Prostate gland (tissue), 2 donors: ENCODE data around the gene FAM72B. TPM values are rescaled to one million over a fixed set of nuclear protein-coding genes. Genes with fewer than 3 reads are reported as not detected.
"Not testable (repeated sequence)": the region's sequence is repeated elsewhere in the genome, so short reads cannot be mapped to it uniquely, and the experiment has no call there.

Experiments used
- DNase-seq: peaks from one replicate; pipeline ENCODE4 v3.0.0-alpha.2; 2019; ENCODE audit warnings: low spot score
- H3K27ac ChIP-seq, 2 donors: fragments of 200-600 bp; sonication (generic); 2 replicates each; pipeline ENCODE4 v1.5.1; 2017 to 2019
- H3K27me3 ChIP-seq: fragments of 200-600 bp; sonication (generic); replicated peaks from 2 replicates; pipeline ENCODE4 v1.5.1; 2019; ENCODE audit not compliant: insufficient read depth
- H3K36me3 ChIP-seq, 2 donors: fragments of 200-600 bp; sonication (generic); 1 replicate in 1 of 2; 2 replicates in 1 of 2; pipeline versions ENCODE4 v1.5.1 to v1.8.1; 2017 to 2019
- H3K4me1 ChIP-seq: fragments of 200-600 bp; sonication (generic); replicated peaks from 2 replicates; pipeline ENCODE4 v1.5.1; 2019
- H3K4me3 ChIP-seq, 2 donors: fragments of 200-600 bp; sonication (generic); 2 replicates each; pipeline ENCODE4 v1.5.1; 2017 to 2019
- H3K9me3 ChIP-seq: fragments of 200-600 bp; sonication (generic); 2 replicates; pipeline ENCODE4 v1.5.1; 2017
- WGBS: methylation state at CpG from one replicate; pipeline ENCODE4 v1.1.5; 2018; 5-methylcytosine and 5-hydroxymethylcytosine counted together
- intact Hi-C: fragments of 100-400 bp; cut with DNase I; formaldehyde crosslinking; loops from one replicate; pipeline ENCODE4 v1.14.2; 2022
- total RNA-seq, 2 donors: library from RNA; depleted of rRNA; stranded (reverse); fragments of >200 nt; gene quantifications; one replicate each; pipeline ENCODE4 v1.1.0, GENCODE V29; 2016

FAM72B gene
- total RNA-seq, 2 donors from 2014 or later: 0.46 to 0.97 TPM

DNA sequence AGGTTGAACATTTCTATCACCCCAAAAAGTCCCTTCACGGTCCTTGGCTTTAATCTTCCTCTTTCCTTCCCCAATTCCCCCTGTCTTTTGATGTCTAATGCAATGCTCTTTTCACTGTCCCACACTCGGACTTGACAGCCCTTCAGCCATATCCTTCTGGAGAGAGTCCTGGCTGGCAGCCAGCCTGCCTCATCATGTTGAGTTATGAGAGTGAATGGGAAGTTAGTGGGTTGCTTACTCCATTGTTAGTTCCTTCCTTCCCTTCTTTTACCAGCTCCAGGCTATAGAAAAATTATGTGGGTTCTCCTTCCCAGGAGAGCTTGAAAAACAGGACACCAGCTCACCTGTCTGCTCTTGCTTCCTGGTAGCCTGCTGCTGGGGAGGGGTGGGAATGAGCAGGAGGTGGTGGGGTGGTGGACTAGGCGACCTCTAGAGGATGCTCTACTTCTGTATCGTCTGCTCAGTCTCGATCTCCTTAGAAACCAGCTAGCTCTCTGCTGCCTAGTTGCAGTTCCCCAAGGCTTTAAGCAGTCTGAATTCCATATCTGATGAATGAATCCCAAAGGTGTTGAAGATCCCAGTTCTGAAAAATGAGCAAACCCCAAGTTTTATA, 30.5 kb upstream of the FAM72B start:
- H3K4me1 ChIP-seq, H3K27me3 ChIP-seq, DNase-seq, H3K36me3 ChIP-seq, intact Hi-C loops, H3K9me3 ChIP-seq, H3K4me3 ChIP-seq, H3K27ac ChIP-seq: not testable (repeated sequence)
- 40% methylated on average over 1 of the region's 5 CpGs for WGBS

DNA sequence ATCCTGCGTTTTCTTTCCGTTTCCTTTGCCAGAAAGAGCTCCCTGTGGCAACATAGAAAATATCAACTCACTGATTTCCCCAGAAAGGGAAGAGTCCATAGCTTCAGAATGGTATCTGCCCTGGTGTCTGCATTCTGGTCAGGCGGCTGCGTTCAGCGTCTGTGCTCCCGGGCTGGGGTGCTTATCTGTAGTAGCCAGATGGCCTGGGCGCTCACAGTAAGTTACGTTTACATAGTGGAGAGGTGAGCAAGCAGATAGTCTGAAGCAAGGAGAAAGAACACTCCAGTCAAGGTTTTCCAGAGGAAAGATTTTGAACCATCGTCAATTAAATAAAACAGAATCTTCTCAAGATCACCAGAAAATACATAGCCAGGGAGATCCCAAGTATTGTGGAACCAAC, 29.4 kb upstream of the FAM72B start:
- H3K4me3 ChIP-seq, H3K4me1 ChIP-seq, H3K36me3 ChIP-seq, H3K9me3 ChIP-seq, H3K27ac ChIP-seq, H3K27me3 ChIP-seq, DNase-seq, intact Hi-C loops: not testable (repeated sequence)
- WGBS: 95% methylated on average over 4 of the region's 9 CpGs

DNA sequence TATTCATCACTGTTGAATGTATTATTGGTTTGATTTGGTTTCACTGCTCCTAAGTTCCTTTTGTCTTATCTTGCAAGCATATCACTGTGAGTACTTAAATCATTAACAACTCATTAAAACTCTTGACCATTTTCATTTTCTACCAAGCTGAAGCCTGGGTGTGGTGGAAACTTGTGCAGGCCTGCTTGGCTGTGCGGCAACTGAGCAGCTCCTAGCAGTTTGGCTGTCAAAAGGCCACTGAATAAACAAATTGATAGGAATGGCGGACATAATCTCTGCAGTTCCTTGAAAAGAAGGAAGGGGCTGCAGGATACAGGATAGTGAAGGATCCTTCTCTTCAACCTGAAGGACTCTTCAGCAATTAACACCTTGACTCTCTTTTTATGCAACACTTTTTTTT, 26.6 kb upstream of the FAM72B start:
- H3K27me3 ChIP-seq, H3K36me3 ChIP-seq, intact Hi-C loops, H3K27ac ChIP-seq, H3K4me1 ChIP-seq, H3K9me3 ChIP-seq, H3K4me3 ChIP-seq, DNase-seq: not testable (repeated sequence)
- WGBS: 44% methylated on average over 2 of the region's 2 CpGs

DNA sequence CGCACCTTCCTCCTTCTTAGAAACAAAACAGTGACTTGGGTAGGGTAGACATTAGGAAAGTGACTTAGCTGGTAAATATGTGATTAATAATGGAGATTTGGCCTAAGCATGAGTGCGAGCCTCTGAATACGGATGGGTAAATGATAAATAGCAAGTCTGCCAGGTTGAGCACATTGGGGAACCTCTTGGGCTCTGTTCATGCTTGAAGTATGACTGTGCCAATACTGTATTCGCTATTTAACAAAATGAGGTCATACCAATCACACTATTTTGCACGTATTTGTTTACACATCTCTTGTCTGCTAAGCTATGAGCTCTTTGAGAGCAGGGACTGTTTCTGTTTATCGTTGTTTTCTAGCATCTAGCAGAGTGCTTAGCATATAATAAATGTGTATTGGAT, 24.2 kb upstream of the FAM72B start:
- H3K4me3 ChIP-seq, H3K4me1 ChIP-seq, H3K27me3 ChIP-seq, DNase-seq, H3K9me3 ChIP-seq, H3K36me3 ChIP-seq, intact Hi-C loops, H3K27ac ChIP-seq: not testable (repeated sequence)
- 91% methylated on average over 4 of the region's 6 CpGs for WGBS

DNA sequence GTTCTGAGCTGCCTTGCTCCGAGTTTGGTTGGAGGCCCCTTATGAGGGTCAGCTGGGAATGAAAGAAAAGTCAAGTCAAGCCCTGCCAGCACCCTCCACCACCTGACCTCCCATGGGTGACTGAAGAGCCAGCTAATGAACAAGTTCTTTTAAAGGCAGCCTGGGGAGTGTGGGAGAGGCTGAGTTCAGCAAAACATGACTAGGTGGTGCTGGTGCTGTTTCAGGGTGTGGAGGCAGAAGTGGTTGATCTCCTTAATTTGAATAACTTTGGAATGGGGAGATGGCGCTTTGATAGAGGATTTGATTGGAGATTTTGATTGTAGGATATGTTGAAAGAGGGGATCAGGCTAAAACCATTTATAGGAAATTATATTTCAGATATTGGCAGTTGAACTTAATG, 23.2 kb upstream of the FAM72B start:
- H3K9me3 ChIP-seq, H3K4me1 ChIP-seq, H3K4me3 ChIP-seq, H3K27me3 ChIP-seq, intact Hi-C loops, H3K27ac ChIP-seq, DNase-seq, H3K36me3 ChIP-seq: not testable (repeated sequence)
- WGBS: 100% methylated on average over 1 of the region's 2 CpGs

DNA sequence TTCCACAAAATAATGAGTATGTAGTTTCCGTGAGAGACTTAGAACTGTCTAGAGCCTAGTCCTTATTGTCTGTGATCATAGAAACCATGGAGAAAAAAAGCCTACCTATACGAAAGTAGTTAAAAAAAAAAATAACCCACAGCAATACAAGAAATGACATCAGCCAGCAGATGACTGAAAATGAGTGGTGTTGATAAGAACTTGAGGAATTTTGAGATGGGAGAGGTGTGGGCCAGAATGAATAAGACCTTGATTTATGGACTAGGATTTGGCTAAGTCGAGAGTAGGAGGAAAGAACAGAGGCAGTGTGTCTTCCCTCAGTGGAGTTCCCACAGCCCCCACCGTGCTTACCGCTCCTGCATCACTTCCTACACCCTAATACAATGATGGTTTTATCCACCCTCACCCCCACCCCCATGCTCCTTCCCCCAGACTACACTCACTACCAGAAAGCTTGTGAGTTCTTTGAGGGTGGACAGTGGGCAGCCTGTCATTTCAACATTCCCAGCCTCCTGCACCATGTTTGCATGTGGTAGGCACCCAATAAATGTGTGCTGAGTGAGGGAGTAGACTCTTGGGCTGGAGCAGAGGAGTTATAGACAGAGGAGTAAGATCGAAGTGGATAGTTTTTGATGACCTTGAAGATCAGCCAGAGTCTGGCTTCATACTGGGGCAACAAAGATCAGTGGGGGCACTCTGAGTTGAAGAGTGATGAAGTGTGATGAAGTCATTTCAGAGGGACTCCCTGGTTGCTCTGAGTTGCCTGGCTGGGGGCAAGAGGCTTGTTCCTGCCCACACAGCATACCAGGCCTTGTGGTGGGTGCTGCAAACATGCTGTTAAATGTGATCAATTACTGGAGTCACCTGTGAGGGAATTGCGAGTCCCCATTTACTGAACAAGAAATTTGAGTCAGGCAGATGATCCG, 21.9 kb upstream of the FAM72B start:
- H3K9me3 ChIP-seq, H3K27me3 ChIP-seq, H3K36me3 ChIP-seq, intact Hi-C loops, H3K4me3 ChIP-seq, H3K4me1 ChIP-seq, DNase-seq, H3K27ac ChIP-seq: not testable (repeated sequence)
- 96% methylated on average over 3 of the region's 8 CpGs for WGBS

DNA sequence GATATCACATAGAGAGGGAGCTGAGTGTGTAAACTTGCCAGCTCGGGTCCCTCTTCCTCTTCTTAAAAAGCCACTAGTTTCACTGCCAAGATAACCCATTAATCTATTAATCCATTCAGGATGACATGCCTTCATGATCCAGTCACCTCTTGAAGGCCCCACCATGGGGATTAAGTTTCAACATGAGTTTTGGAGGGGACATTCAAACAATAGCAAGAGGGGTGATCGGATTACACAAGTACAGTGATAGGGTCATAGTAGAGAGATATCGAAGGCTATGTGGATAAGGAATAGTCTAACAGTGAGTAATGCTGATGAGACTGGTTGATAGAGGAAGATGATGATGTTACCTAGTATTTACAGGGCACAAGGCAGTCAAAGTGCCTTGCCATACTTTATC, 18.8 kb upstream of the FAM72B start:
- H3K4me1 ChIP-seq, DNase-seq, H3K27me3 ChIP-seq, intact Hi-C loops, H3K4me3 ChIP-seq, H3K9me3 ChIP-seq, H3K27ac ChIP-seq, H3K36me3 ChIP-seq: not testable (repeated sequence)
- 67% methylated on average over 3 of the region's 3 CpGs for WGBS

DNA sequence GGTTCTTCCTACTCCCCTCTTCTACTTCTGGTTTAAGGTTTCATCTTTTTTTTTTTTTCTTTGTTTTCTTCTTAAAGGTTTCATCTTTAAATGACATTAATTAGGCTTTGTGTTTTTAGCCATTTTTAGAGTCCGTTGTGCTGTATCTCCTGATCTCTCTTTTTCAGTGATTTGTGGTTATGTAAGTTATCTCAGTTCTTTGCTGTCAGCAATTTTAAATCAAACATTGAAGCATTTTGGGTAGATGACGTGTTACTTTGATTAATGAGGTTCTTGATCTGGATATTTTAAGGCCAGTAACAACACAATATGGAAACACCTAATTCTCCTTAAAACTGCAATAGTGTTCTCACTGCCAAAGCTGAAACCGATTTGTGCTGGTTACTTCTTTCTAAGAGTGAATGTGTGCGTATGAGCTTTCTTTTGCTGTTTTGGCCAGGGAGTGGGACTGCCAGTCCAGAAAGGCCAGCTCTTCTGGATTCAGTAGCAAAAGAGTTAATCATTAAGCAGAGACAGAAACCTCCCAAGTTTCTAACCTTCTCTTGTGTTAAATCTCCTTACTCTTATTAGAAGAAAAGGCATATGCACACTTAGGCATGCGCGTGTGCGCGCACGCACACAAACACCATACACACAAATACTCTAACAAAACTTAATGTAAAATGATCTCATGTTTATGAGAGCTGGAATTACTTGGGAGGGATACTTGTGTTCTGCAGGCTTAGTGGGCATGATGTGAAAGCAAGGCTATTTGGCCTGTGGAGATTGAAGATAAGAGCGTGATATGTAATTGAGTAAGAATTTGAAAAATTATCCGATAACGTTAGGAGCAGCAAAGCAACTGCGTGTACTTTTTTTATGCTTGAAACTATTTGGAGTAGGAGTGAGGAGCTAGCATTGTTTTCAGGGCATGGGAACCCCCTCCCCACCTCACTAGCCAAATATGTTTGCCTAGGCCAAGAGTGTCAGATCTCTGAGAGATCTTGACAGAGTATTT, 17.1 kb upstream of the FAM72B start:
- H3K9me3 ChIP-seq, H3K27ac ChIP-seq, H3K27me3 ChIP-seq, H3K4me1 ChIP-seq, DNase-seq, H3K36me3 ChIP-seq, intact Hi-C loops, H3K4me3 ChIP-seq: not testable (repeated sequence)
- WGBS: 53% methylated on average over 9 of the region's 13 CpGs

DNA sequence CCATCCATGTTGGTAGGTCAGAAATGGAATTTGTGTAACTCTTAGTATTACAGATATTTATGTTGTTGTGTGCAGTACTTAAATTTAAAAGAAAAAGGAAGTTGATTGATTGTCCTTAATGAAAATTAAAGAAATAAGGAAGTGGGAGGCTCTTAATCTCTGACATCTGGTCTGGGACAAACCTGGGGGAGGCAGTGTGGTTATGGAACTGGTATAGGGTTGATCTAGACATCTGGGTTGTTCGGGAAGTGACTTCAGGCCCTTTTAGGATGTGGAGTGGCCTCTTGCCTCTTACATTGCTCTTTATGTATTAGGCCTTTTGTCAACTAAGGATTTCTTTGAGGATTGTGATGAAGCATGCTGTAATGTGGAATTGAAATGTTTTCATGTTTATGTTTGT, 16.1 kb upstream of the FAM72B start:
- H3K4me3 ChIP-seq, H3K9me3 ChIP-seq, H3K4me1 ChIP-seq, DNase-seq, intact Hi-C loops, H3K27ac ChIP-seq, H3K36me3 ChIP-seq, H3K27me3 ChIP-seq: not testable (repeated sequence)
- no CpG with 5 or more reads among the region's 1 CpG for WGBS

DNA sequence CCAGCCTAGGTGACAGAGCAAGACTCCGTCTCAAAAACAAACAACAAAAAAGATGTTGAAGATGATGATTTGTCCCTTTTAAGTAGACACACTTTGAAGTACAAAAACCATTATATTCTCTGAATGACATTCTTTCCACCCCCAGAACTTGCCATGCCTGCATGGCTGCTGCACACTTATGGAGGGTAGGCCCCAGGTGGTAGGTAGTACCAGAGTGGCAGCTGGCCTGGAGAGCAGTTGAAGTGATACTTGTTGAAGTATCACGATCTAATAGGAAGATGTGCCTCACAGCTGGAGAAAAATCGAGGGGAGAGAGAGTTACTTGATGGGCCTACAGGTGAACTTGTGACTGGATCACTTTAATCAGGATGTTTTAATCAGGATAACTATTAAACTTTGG, 15.6 kb upstream of the FAM72B start:
- DNase-seq, H3K4me1 ChIP-seq, H3K9me3 ChIP-seq, H3K4me3 ChIP-seq, H3K27ac ChIP-seq, H3K36me3 ChIP-seq, H3K27me3 ChIP-seq, intact Hi-C loops: not testable (repeated sequence)
- 89% methylated on average over 1 of the region's 3 CpGs for WGBS

DNA sequence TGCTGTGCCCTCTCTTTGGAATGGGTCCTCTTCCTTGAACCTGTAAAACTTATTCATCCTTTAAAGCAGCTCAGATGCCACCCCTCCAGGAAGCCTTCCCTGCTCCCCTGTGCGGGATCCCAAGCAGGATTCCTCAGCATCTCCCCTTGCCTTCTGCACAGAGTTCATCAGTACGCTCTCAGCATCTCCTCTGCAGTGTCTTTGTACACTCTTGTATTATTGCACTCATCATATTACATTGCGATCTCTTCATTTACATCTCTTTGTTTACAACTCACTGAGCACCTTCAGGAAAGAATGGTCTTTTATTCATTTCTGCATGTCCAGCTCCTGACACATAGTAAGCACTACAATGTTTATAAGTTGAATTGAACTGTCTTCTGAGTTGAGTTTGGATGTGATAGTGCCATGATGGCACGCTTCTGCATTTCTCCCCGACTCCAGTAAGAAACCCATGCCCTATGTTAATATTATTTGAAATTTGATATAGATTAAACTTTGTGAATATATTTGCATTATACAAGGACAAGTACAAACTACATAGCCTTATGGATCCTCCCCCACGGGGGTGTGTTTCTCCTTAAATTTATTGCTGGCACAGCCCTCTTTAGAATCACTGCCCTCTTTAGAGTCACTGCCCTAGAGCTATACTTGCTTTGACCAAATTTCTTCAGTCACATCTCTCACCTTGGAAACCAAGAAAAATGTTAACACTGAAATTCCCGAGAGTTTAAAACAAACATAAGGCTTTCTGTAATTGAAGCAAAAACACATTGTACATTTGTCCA, 13.1 kb upstream of the FAM72B start:
- H3K27me3 ChIP-seq, H3K27ac ChIP-seq, H3K9me3 ChIP-seq, DNase-seq, intact Hi-C loops, H3K4me3 ChIP-seq, H3K36me3 ChIP-seq, H3K4me1 ChIP-seq: not testable (repeated sequence)
- WGBS: 100% methylated on average over 3 of the region's 7 CpGs
